Endothelial cell (in vitro differentiated cells): Measurements from ENCODE around the gene SLC9A1. TPM values are rescaled to one million over a fixed set of nuclear protein-coding genes. Genes with fewer than 3 reads are reported as not detected.

Source experiments
- DNase-seq: peaks from one replicate; pipeline ENCODE4 v3.0.0; 2021; ENCODE audit warnings: low spot score
- H3K27ac Mint-ChIP-seq: one replicate; pipeline ENCODE4 v1.8.0; 2021; ENCODE audit warnings: mixed read lengths, inconsistent platforms; ENCODE audit not compliant: unreplicated experiment
- H3K27me3 Mint-ChIP-seq: one replicate; pipeline ENCODE4 v1.8.0; 2021; ENCODE audit warnings: mild to moderate bottlenecking, moderate library complexity, mixed read lengths, inconsistent platforms; ENCODE audit not compliant: unreplicated experiment
- H3K36me3 Mint-ChIP-seq: one replicate; pipeline ENCODE4 v1.8.0; 2021; ENCODE audit warnings: mild to moderate bottlenecking, low read depth, mixed read lengths, inconsistent platforms; ENCODE audit not compliant: unreplicated experiment
- H3K4me1 Mint-ChIP-seq: one replicate; pipeline ENCODE4 v1.8.0; 2021; ENCODE audit warnings: mild to moderate bottlenecking, mixed read lengths, inconsistent platforms; ENCODE audit not compliant: unreplicated experiment
- H3K4me3 Mint-ChIP-seq: one replicate; pipeline ENCODE4 v1.8.0; 2021; ENCODE audit warnings: mild to moderate bottlenecking, mixed read lengths, inconsistent platforms; ENCODE audit not compliant: unreplicated experiment
- H3K9me3 Mint-ChIP-seq: one replicate; pipeline ENCODE4 v1.8.0; 2021; ENCODE audit warnings: mixed read lengths, inconsistent platforms; ENCODE audit not compliant: unreplicated experiment
- CTCF ChIP-seq: fragments of 200-600 bp; sonication (generic); IDR thresholded peaks from one replicate; pipeline ENCODE4 v1.5.0; 2021; ENCODE audit warnings: antibody characterized with exemption; ENCODE audit not compliant: unreplicated experiment
- total RNA-seq: library from RNA; stranded (reverse); fragmentation: NEBNext Ultra II Directional; extraction: Animal tissue kit (Norgen Biotek cat#: 25700); gene quantifications from one replicate; pipeline ENCODE4 v1.2.1, GENCODE V29; 2021; ENCODE audit not compliant: unreplicated experiment

The SLC9A1 gene
- total RNA-seq, 1 donor from 2014 or later: 96.2 TPM

DNA sequence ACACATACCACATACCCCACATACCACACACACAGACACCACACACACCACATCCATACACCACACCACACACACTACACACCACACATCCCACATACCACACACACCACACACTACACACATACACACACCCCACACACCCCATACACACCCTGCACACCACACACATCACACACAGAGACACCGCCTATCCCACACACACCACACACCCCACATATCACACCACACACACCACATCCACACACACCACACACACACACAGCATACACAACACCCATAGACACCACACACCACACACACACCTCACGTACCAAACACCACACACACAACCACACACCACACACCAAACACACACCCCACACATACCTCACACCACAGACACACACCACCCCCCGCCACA is 68.3 kb downstream of the SLC9A1 start:
- H3K27ac Mint-ChIP-seq: no peak overlapping the region
- DNase-seq: no peak
- H3K4me1 Mint-ChIP-seq: no peaks in the 10 kb centered on the region
- peaks cover 4% of the 10 kb centered on the region for H3K27me3 Mint-ChIP-seq
- no peak for TF ChIP-seq CTCF
- H3K9me3 Mint-ChIP-seq: no peaks in the 10 kb centered on the region
- H3K36me3 Mint-ChIP-seq: peaks cover 5% of the 10 kb centered on the region
- no peak overlapping the region for H3K4me3 Mint-ChIP-seq

DNA sequence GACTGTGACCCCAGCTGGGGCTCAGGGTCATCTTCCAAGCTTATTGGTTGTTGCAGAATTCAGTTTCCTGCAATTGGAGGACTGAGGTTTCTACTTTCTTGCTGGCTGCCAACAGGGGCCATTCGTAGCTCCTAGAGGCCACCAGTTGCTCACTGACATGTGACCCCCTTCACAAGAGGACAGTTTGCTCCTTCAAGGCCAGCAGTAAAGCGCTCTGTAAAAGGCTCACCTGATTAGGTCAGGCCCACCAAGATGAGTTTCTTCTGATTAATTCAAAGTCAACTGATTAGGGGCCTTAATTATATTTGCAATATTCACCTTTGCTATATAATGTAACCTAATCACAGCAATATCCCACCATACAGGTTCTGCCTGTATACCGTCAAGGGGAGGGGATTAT is 68.9 kb downstream of the SLC9A1 start:
- Mint-ChIP-seq H3K27ac (no peak overlapping the region), H3K9me3 (no peaks in the 10 kb centered on the region), H3K27me3 (peaks cover 4% of the 10 kb centered on the region), H3K36me3 (peaks cover 5% of the 10 kb centered on the region), H3K4me1 (no peaks in the 10 kb centered on the region), H3K4me3 (no peak overlapping the region)
- TF ChIP-seq CTCF: no peak
- DNase-seq: no peak

GRCh38 chr1:27084107-27084506 is 70.8 kb downstream of the SLC9A1 start:
- peaks cover 5% of the 10 kb centered on the region for H3K27me3 Mint-ChIP-seq
- no peak for DNase-seq
- TF ChIP-seq CTCF: no peak
- H3K9me3 Mint-ChIP-seq: no peaks in the 10 kb centered on the region
- peaks cover 5% of the 10 kb centered on the region for H3K36me3 Mint-ChIP-seq
- H3K4me1 Mint-ChIP-seq: no peaks in the 10 kb centered on the region
- H3K27ac Mint-ChIP-seq: no peak overlapping the region
- H3K4me3 Mint-ChIP-seq: no peak overlapping the region

- TF ChIP-seq CTCF: no peak
Observed at GRCh38 chr1:27077968-27078367, 77.0 kb downstream of the SLC9A1 start.

GRCh38 chr1:27076803-27077202 is 78.1 kb downstream of the SLC9A1 start:
- H3K27ac Mint-ChIP-seq: no peak overlapping the region
- peaks cover 6% of the 10 kb centered on the region for H3K4me1 Mint-ChIP-seq
- H3K4me3 Mint-ChIP-seq: no peak overlapping the region
- no peak for DNase-seq
- peaks cover 3% of the 10 kb centered on the region for H3K27me3 Mint-ChIP-seq
- H3K36me3 Mint-ChIP-seq: no peaks in the 10 kb centered on the region
- H3K9me3 Mint-ChIP-seq: no peaks in the 10 kb centered on the region
- no peak for TF ChIP-seq CTCF

More at GRCh38 chr1:27077968-27078367, 77.0 kb downstream of the SLC9A1 start:
- Mint-ChIP-seq H3K36me3 (no peaks in the 10 kb centered on the region), H3K27me3 (peaks cover 3% of the 10 kb centered on the region), H3K9me3 (no peaks in the 10 kb centered on the region), H3K27ac (no peak overlapping the region), H3K4me3 (no peak overlapping the region), H3K4me1 (peaks cover 6% of the 10 kb centered on the region)
- no peak for DNase-seq
